H1 (cell line): Measurements from ENCODE around the gene SCYL1. TPM values are rescaled to one million over a fixed set of nuclear protein-coding genes. Genes with fewer than 3 reads are reported as not detected.

Source experiments
- EZH2 ChIP-seq: fragments of 200-600 bp; sonication (generic); IDR thresholded peaks from 2 replicates; pipeline ENCODE4 v1.7.1; 2012; ENCODE audit warnings: low read depth, mild to moderate bottlenecking, moderate library complexity, low read length, inconsistent platforms; ENCODE audit not compliant: severe bottlenecking
- USF2 ChIP-seq: IDR thresholded peaks from 2 replicates; pipeline ENCODE4 v1.6.1; 2011; ENCODE audit warnings: low read length, improper control_type of control experiment
- polyA plus RNA-seq, 7 experiments: library from polyadenylated mRNA; depleted of rRNA in 3 of 7; stranded (reverse) in 5 of 7; unstranded in 2 of 7; fragments of >200 nt in 5 of 7; fragments of 200-250 nt in 2 of 7; gene quantifications; 1 replicate in 5 of 7; 2 replicates in 1 of 7; 4 replicates in 1 of 7; pipeline versions ENCODE4 v1.2.1 to v1.2.3, GENCODE V29; 2011 to 2013; ENCODE audit warnings: missing spikeins in 2 of 7, mixed read lengths in 2 of 7
- total RNA-seq: library from RNA; stranded (reverse); fragmentation: NEBNext Ultra II Directional; extraction: Animal tissue kit (Norgen Biotek cat#: 25700); gene quantifications from 2 replicates; pipeline ENCODE4 v1.2.1, GENCODE V29; 2021
- TF ChIP-seq, protein P1 (sequence below): IDR thresholded peaks from 2 replicates; pipeline ENCODE4 v1.6.1; 2012; ENCODE audit warnings: inconsistent platforms

SCYL1 gene
- total and polyA plus RNA-seq, 2 of the 8 experiments (the other 6 are each of a cell fraction or from before 2014, with no cell fraction given) = 59.8 to 77.7 TPM

DNA sequence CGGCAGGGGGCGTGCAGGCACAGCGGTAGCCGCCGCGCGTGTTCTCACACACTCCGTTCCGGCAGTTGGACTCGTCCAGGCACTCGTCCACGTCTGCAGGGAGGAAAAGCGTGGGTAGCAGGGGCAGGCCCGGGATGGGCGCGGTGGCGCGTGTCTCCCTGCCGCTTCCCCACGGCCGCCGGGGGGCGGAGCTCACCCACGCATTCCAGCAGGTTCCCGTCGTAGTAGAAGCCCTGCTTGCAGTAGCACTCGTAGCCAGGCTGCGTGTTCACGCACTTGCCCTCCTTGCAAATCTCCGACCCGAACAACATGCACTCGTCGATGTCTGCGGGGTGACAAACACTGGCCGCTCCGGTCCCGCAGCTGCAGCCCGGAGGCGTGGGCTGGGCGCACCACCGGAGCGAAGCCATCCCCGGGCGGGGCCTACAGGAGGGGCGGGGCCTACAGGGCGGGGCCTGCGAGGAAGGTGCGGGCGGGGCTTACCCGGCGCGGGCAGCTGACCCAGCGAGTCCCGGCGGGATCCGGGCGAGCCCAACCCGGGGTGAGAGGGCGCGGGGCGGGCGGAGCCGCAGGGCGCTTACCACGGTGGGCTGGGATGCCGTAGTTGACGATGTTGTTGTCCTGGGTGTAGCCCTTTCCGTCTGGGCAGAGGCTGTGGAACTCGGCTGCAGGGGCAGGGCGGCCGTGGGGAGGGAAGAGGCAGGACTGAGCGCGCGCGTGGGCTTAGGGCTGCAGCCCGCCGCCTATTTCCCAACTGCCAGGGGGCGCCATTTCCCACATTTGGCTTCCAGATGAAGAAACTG is 15.6 kb downstream of the SCYL1 start (continued):
- TF ChIP-seq USF2 = peak; percentile 46; the same call in 1 of the 2 replicates
- TF ChIP-seq EZH2 = no peak
- TF ChIP-seq, protein P1, sequence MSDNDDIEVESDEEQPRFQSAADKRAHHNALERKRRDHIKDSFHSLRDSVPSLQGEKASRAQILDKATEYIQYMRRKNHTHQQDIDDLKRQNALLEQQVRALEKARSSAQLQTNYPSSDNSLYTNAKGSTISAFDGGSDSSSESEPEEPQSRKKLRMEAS = peak; percentile 63
